ENCODE measurements around the gene IER5L. TPM values are rescaled to one million over a fixed set of nuclear protein-coding genes. Genes with fewer than 3 reads are reported as not detected.

IER5L gene
- 1 to 10 TPM in 3 of 4 donors, under 1 TPM in 1; 0.92 to 3.4 (median 2.9) TPM for total RNA-seq

GRCh38 chr9:129177791-129178567, at the start of gene IER5L:
Gene IER5L (minus strand): TSS chr9:129178261. CDS start chr9:129178052, 209 bp downstream.
- TF ChIP-seq CTCF (IDR thresholded peaks at IDR 0.05 in 4 of 5, conservative IDR thresholded peaks at IDR 0.05 in 1 of 5) (peak in 1 of 5 experiments; percentile 6), POLR2A (IDR thresholded peaks at IDR 0.05) (peak; percentile 83 to 97)
- ATAC-seq (peak; percentile 79 to 81), DNase-seq (peak; percentile 93)
- intact Hi-C loops (cut with DNase I; ENCODE audit: low total_unique reads) (loop anchor here (1.0 to 5.0 kb wide), 6 partner anchors 25 to 449 kb away; partner anchors contain the start of gene NTMT1), in situ Hi-C loops (cut with MboI; ENCODE audit: low sequenced_read_pairs in 4 of 4) (no loop called here)
- H3K27ac ChIP-seq, result peak within 1 kb of the TSS; percentile 85 to 93 (median 87)
- peak within 1 kb of the TSS; percentile 64 to 86 (median 74) for H3K4me3 ChIP-seq
- H3K27me3 ChIP-seq, result peaks cover 0 to 5% (median 5%) of the 10 kb centered on the region in 3 donors
- H3K9me3 ChIP-seq, result no peaks in the 10 kb centered on the region
- no peaks in the 10 kb centered on the region for H3K36me3 ChIP-seq
- H3K4me1 ChIP-seq, result peaks cover 9 to 24% of the 10 kb centered on the region in 2 donors

DNA sequence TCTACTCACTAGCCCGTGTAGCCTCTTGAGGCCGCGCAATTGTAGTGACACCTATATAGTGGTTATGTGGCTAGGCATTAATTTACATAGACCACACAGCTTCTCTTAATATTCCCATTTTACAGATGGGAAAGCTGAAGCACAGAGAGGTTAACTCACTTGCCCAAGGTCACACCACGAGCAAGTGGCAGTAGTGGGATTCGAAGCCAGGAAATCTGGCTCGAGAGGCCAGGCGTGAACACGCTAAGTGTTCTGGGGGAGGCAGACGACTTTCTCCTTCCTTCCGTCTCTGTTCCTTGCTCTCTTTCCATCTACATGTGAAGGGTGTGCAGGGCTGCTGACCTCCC, 49.8 kb upstream of the IER5L start:
- in situ Hi-C loops (cut with MboI; ENCODE audit: low sequenced_read_pairs in 4 of 4), result no loop called here
- Histone ChIP-seq H3K4me1 (no peaks in the 10 kb centered on the region), H3K4me3 (no peak overlapping the region), H3K27ac (no peak overlapping the region), H3K36me3 (no peaks in the 10 kb centered on the region), H3K9me3 (no peaks in the 10 kb centered on the region), H3K27me3 (no peaks in the 10 kb centered on the region)
- ATAC-seq, result no peak
- intact Hi-C loops (cut with DNase I; ENCODE audit: low total_unique reads), result no loop called here
- DNase-seq, result no peak
- no peak for TF ChIP-seq POLR2A (IDR thresholded peaks at IDR 0.05)
- no peak for TF ChIP-seq CTCF (IDR thresholded peaks at IDR 0.05 in 4 of 5, conservative IDR thresholded peaks at IDR 0.05 in 1 of 5)

DNA sequence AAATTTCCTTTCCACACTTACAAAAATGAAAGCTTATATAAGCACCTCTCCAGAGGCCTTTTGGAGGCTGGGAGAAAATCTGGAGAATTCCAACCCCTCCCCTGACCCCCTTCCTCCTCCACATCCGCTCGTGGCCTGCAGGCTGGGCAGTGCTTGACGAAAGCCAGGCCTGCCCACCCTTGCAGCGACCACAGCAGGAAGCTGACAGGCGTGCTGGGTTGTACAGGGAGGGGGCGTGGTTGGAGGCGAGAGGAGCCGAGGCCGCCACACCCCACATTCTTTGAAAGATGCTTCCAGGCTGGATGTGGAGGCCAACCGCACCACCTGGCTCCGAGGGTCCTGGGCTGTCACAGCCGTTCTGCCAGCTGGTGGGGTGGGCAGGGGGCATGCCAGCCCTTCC, 47.8 kb upstream of the IER5L start:
- H3K4me1 ChIP-seq, result no peaks in the 10 kb centered on the region
- no peaks in the 10 kb centered on the region for H3K36me3 ChIP-seq
- H3K4me3 ChIP-seq, result no peak overlapping the region
- TF ChIP-seq CTCF (IDR thresholded peaks at IDR 0.05 in 4 of 5, conservative IDR thresholded peaks at IDR 0.05 in 1 of 5) (no peak), POLR2A (IDR thresholded peaks at IDR 0.05) (no peak)
- DNase-seq (peak; percentile 13 to 43), ATAC-seq (peak in 1 of 2 donors; percentile 71)
- H3K9me3 ChIP-seq, result no peaks in the 10 kb centered on the region
- peak overlapping the region in 3 of 4 donors; percentile 28 to 54 (median 37) for H3K27ac ChIP-seq
- intact Hi-C loops (cut with DNase I; ENCODE audit: low total_unique reads) (no loop called here), in situ Hi-C loops (cut with MboI; ENCODE audit: low sequenced_read_pairs in 4 of 4) (no loop called here)
- H3K27me3 ChIP-seq, result no peaks in the 10 kb centered on the region

GRCh38 chr9:129225490-129225778, 47.4 kb upstream of the IER5L start:
- TF ChIP-seq POLR2A (IDR thresholded peaks at IDR 0.05) (no peak), CTCF (IDR thresholded peaks at IDR 0.05 in 4 of 5, conservative IDR thresholded peaks at IDR 0.05 in 1 of 5) (no peak)

More at GRCh38 chr9:129225490-129225778, 47.4 kb upstream of the IER5L start:
- DNase-seq, result no peak
- Histone ChIP-seq H3K36me3 (no peaks in the 10 kb centered on the region), H3K9me3 (no peaks in the 10 kb centered on the region), H3K4me3 (no peak overlapping the region), H3K27ac (peak overlapping the region; percentile 28 to 54 (median 35)), H3K4me1 (no peaks in the 10 kb centered on the region), H3K27me3 (no peaks in the 10 kb centered on the region)
- intact Hi-C loops (cut with DNase I; ENCODE audit: low total_unique reads) (no loop called here), in situ Hi-C loops (cut with MboI; ENCODE audit: low sequenced_read_pairs in 4 of 4) (no loop called here)
- ATAC-seq, result no peak

Data from gastrocnemius medialis (tissue), 4 donors.